ENCODE measurements around the gene WNT5B.

The WNT5B gene

GRCh38 chr12:1634149-1634548 is 5.1 kb downstream of the WNT5B start:
- DNase-seq (ENCODE audit: insufficient read length, low spot score) (no peak), FAIRE-seq (no peak)

GRCh38 chr12:1634590-1635191 is 5.7 kb downstream of the WNT5B start:
- TF ChIP-seq POLR2AphosphoS5 (IDR thresholded peaks at IDR 0.05; ENCODE audit: low read depth, low read length), result no peak
- TF ChIP-seq PAX5 (IDR thresholded peaks at IDR 0.05; ENCODE audit: insufficient read depth, low read length, severe bottlenecking), result no peak
- no peak for TF ChIP-seq SPI1 (IDR thresholded peaks at IDR 0.05; ENCODE audit: low read depth, low read length)
- TF ChIP-seq POLR2A (IDR thresholded peaks at IDR 0.05; ENCODE audit: low read depth, low read length), result no peak
- TF ChIP-seq TAF1 (IDR thresholded peaks at IDR 0.05; ENCODE audit: low read depth, low read length), result no peak
- TF ChIP-seq POU2F2 (IDR thresholded peaks at IDR 0.05; ENCODE audit: low read depth, low read length), result no peak
- peak; percentile 63 for DNase-seq (ENCODE audit: insufficient read length, low spot score)
- FAIRE-seq, result peak; percentile 87

More at GRCh38 chr12:1634149-1634548, 5.1 kb downstream of the WNT5B start:
- TF ChIP-seq POLR2AphosphoS5 (IDR thresholded peaks at IDR 0.05; ENCODE audit: low read depth, low read length) (no peak), POLR2A (IDR thresholded peaks at IDR 0.05; ENCODE audit: low read depth, low read length) (no peak), PAX5 (IDR thresholded peaks at IDR 0.05; ENCODE audit: insufficient read depth, low read length, severe bottlenecking) (no peak), SPI1 (IDR thresholded peaks at IDR 0.05; ENCODE audit: low read depth, low read length) (no peak), TAF1 (IDR thresholded peaks at IDR 0.05; ENCODE audit: low read depth, low read length) (no peak), POU2F2 (IDR thresholded peaks at IDR 0.05; ENCODE audit: low read depth, low read length) (no peak)

GRCh38 chr12:1635301-1636095 is 6.5 kb downstream of the WNT5B start:
- FAIRE-seq (no peak), DNase-seq (ENCODE audit: insufficient read length, low spot score) (no peak)
- TF ChIP-seq POU2F2 (IDR thresholded peaks at IDR 0.05; ENCODE audit: low read depth, low read length) (no peak), POLR2A (IDR thresholded peaks at IDR 0.05; ENCODE audit: low read depth, low read length) (no peak), SPI1 (IDR thresholded peaks at IDR 0.05; ENCODE audit: low read depth, low read length) (no peak), TAF1 (IDR thresholded peaks at IDR 0.05; ENCODE audit: low read depth, low read length) (no peak), PAX5 (IDR thresholded peaks at IDR 0.05; ENCODE audit: insufficient read depth, low read length, severe bottlenecking) (no peak), POLR2AphosphoS5 (IDR thresholded peaks at IDR 0.05; ENCODE audit: low read depth, low read length) (no peak)

GRCh38 chr12:1638203-1638602 is 9.2 kb downstream of the WNT5B start:
- TF ChIP-seq TAF1 (IDR thresholded peaks at IDR 0.05; ENCODE audit: low read depth, low read length), result no peak
- TF ChIP-seq SPI1 (IDR thresholded peaks at IDR 0.05; ENCODE audit: low read depth, low read length), result no peak
- no peak for TF ChIP-seq PAX5 (IDR thresholded peaks at IDR 0.05; ENCODE audit: insufficient read depth, low read length, severe bottlenecking)
- no peak for TF ChIP-seq POLR2AphosphoS5 (IDR thresholded peaks at IDR 0.05; ENCODE audit: low read depth, low read length)
- TF ChIP-seq POLR2A (IDR thresholded peaks at IDR 0.05; ENCODE audit: low read depth, low read length), result no peak
- TF ChIP-seq POU2F2 (IDR thresholded peaks at IDR 0.05; ENCODE audit: low read depth, low read length), result no peak
- DNase-seq (ENCODE audit: insufficient read length, low spot score) (no peak), FAIRE-seq (no peak)

- no peak for FAIRE-seq
- TF ChIP-seq POLR2A (IDR thresholded peaks at IDR 0.05; ENCODE audit: low read depth, low read length) (no peak), POU2F2 (IDR thresholded peaks at IDR 0.05; ENCODE audit: low read depth, low read length) (no peak), POLR2AphosphoS5 (IDR thresholded peaks at IDR 0.05; ENCODE audit: low read depth, low read length) (no peak), TAF1 (IDR thresholded peaks at IDR 0.05; ENCODE audit: low read depth, low read length) (no peak), SPI1 (IDR thresholded peaks at IDR 0.05; ENCODE audit: low read depth, low read length) (no peak), PAX5 (IDR thresholded peaks at IDR 0.05; ENCODE audit: insufficient read depth, low read length, severe bottlenecking) (no peak)
- DNase-seq (ENCODE audit: insufficient read length, low spot score), result no peak
These were observed 10.5 kb downstream of the WNT5B start for GRCh38 chr12:1639538-1639937.

GRCh38 chr12:1640328-1641234 is 11.6 kb downstream of the WNT5B start:
- no peak for TF ChIP-seq POU2F2 (IDR thresholded peaks at IDR 0.05; ENCODE audit: low read depth, low read length)
- TF ChIP-seq POLR2AphosphoS5 (IDR thresholded peaks at IDR 0.05; ENCODE audit: low read depth, low read length), result no peak
- TF ChIP-seq PAX5 (IDR thresholded peaks at IDR 0.05; ENCODE audit: insufficient read depth, low read length, severe bottlenecking), result no peak
- TF ChIP-seq SPI1 (IDR thresholded peaks at IDR 0.05; ENCODE audit: low read depth, low read length), result no peak
- TF ChIP-seq TAF1 (IDR thresholded peaks at IDR 0.05; ENCODE audit: low read depth, low read length), result no peak
- no peak for TF ChIP-seq POLR2A (IDR thresholded peaks at IDR 0.05; ENCODE audit: low read depth, low read length)
- DNase-seq (ENCODE audit: insufficient read length, low spot score) (no peak), FAIRE-seq (no peak)

- DNase-seq (ENCODE audit: insufficient read length, low spot score) (no peak), FAIRE-seq (no peak)
- no peak for TF ChIP-seq SPI1 (IDR thresholded peaks at IDR 0.05; ENCODE audit: low read depth, low read length)
- TF ChIP-seq POU2F2 (IDR thresholded peaks at IDR 0.05; ENCODE audit: low read depth, low read length), result no peak
- TF ChIP-seq TAF1 (IDR thresholded peaks at IDR 0.05; ENCODE audit: low read depth, low read length), result no peak
- TF ChIP-seq POLR2AphosphoS5 (IDR thresholded peaks at IDR 0.05; ENCODE audit: low read depth, low read length), result no peak
- no peak for TF ChIP-seq POLR2A (IDR thresholded peaks at IDR 0.05; ENCODE audit: low read depth, low read length)
- no peak for TF ChIP-seq PAX5 (IDR thresholded peaks at IDR 0.05; ENCODE audit: insufficient read depth, low read length, severe bottlenecking)
These were observed 13.5 kb downstream of the WNT5B start for GRCh38 chr12:1642513-1642912.

GRCh38 chr12:1643043-1643442 is 14.0 kb downstream of the WNT5B start:
- no peak for FAIRE-seq
- no peak for TF ChIP-seq PAX5 (IDR thresholded peaks at IDR 0.05; ENCODE audit: insufficient read depth, low read length, severe bottlenecking)
- no peak for TF ChIP-seq SPI1 (IDR thresholded peaks at IDR 0.05; ENCODE audit: low read depth, low read length)
- no peak for TF ChIP-seq POLR2A (IDR thresholded peaks at IDR 0.05; ENCODE audit: low read depth, low read length)
- no peak for TF ChIP-seq TAF1 (IDR thresholded peaks at IDR 0.05; ENCODE audit: low read depth, low read length)
- TF ChIP-seq POU2F2 (IDR thresholded peaks at IDR 0.05; ENCODE audit: low read depth, low read length), result no peak
- no peak for TF ChIP-seq POLR2AphosphoS5 (IDR thresholded peaks at IDR 0.05; ENCODE audit: low read depth, low read length)
- DNase-seq (ENCODE audit: insufficient read length, low spot score), result no peak

Measured in GM12891 (cell line).